Hematopoietic multipotent progenitor cell treated with erythropoietin and hydrocortisone succinate and interleukin-3 and kit ligand, for 15 days (in vitro differentiated cells): Measurements from ENCODE around the gene RNF157.
"Not testable (repeated sequence)": the region's sequence is repeated elsewhere in the genome, so short reads cannot be mapped to it uniquely, and the experiment has no call there.

Source experiments
- DNase-seq: peaks from one replicate; pipeline ENCODE4 v3.0.0-alpha.2; 2015; ENCODE audit warnings: low spot score

The RNF157 gene

GRCh38 chr17:76189247-76189646, 51.0 kb downstream of the RNF157 start:
- DNase-seq: no peak

DNA sequence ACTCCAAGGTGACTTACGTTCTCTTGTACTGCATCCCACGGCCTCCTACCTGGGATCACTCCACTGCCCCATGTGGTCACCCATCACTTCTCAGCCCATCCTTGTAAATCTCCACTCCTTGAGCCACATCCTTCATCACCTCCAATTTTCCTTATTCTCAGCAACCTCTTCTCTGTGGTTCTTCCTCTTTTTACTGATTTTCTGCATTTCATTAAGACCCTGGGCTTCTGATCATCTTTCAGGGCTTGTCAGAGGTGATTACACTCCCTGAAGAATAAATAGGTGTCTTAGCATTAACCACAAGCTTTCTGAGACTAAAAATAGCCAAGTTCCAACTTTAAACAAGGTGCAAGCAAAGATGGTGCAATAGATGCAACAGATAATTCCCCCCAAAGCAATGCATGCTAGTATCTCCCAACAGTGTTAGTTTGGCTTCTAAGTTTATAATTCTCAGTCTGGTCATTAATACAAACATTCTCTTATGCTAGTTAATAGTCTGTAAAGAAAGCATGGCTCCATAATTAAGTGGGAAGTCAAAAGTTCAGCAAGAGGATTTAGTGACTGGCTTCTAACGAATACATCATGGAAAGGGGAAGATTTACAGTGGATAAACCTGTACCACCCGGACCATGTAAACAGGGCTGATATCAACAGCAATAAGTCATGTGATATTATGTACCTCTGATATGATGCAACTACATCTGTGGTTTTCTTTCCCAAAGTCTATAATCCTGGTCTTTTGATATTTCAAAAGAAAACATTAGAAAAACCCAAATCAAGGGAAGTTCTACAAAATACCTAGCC, 51.9 kb downstream of the RNF157 start:
- no peak for DNase-seq

- not testable (repeated sequence) for DNase-seq
Measured at GRCh38 chr17:76186774-76187173, 53.5 kb downstream of the RNF157 start.

DNA sequence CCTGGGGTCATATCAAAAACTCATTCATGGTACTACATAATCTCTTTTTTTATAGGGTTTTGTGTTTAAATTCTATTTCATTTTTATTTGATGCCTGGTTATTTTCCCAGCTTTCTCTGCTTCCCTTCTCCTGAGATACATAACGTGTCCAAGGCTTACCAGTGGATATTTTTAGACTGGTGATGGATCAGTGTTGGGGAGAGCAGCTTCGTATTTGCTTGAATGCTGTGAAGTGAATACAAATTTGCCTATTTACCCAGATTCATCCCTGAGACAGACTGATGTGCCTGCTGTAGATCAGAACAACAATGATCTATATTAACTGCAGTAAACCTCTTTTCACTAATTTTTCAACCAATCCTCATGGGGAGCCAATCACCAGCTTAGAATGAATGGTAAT, 56.0 kb downstream of the RNF157 start:
- no peak for DNase-seq

GRCh38 chr17:76182016-76182764, 58.1 kb downstream of the RNF157 start:
- peak; percentile 85 for DNase-seq

DNA sequence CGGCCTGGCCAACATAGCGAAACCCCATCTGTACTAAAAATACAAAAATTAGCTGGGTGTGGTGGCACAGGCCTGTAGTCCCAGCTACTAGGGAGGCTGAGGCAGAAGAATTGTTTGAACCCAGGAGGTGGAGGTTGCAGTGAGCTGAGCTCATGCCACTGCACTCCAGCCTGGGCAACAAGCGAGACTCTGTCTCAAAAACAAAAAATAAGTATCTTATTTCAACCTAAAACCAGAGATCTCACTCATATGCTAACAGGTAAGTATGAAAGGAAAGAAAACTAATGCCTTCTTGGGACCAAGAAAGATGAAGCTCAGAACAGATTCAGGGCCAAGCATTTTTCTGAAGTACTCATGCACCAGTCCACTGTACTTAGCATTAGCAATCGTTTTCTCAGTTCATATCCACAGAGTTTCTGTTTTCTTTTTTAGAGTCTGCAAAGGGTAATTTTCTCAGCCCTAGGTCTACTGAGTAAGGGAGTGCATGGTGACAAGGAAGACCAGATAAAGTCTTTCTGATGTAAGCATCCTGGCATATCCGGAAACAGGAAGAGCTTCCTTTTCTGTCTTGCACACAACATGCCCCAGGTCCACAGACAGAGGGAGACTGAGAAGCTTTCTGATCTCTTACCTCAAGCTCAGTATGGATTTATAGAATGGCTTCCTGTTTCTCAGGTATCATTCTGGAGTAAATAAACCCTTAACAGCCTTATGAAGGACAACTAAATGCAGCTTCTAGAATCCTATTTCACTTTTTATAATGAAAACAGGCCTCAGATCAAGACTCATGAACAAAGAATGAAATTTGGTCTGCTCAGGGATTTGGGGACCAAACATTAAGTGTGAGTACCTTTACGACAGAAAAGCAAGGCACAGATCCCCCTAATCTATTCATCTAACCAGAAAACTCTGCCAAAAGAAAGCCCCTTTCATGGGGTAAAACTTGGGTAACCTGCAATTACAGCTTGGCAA, 60.5 kb downstream of the RNF157 start:
- DNase-seq: no peak

GRCh38 chr17:76178124-76178523, 62.2 kb downstream of the RNF157 start:
- no peak for DNase-seq

- no peak for DNase-seq
Measured at GRCh38 chr17:76176701-76177574, 63.4 kb downstream of the RNF157 start.

DNA sequence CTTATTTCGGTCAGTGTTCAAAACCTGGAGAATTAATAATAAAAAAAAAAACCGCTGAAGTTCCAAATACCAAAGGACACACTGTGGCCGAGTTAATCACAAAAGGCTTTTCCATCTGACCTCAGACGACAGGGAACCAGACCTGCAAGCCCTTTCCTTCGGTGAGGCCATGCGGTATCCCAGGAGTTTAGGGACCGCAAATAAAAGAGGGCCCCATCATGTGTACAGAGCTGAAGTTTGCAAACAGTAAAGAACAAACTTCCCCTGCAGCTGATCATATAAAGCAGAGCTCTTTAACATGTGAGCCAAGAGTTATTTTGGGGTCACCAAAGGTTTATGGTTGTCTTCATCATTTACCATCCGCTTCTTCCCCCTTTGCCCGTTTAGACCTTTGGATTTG, 66.3 kb downstream of the RNF157 start:
- DNase-seq: no peak

DNA sequence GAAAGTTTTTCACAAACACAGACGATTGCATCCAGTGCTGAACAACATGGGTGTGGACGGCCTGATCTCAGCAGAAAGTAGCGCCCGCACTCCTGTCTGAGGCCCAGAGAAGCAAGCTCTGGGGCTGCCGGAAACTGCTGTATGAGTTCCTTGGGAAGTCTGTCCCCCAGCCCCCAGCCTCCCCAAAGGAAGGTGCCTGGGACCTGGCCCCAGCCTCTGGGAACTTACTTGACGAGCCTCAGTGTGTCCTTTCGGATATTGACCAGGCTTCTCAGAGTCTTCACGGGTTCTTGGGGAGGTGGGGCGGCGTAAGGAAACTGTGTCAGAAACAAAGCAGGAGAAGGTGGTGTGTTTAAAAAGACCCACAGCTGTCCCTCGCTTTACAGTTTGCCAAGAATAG, 66.8 kb downstream of the RNF157 start:
- DNase-seq: no peak

GRCh38 chr17:76171706-76172105, 68.6 kb downstream of the RNF157 start:
- no peak for DNase-seq

GRCh38 chr17:76170114-76170513, 70.2 kb downstream of the RNF157 start:
- DNase-seq: no peak

DNA sequence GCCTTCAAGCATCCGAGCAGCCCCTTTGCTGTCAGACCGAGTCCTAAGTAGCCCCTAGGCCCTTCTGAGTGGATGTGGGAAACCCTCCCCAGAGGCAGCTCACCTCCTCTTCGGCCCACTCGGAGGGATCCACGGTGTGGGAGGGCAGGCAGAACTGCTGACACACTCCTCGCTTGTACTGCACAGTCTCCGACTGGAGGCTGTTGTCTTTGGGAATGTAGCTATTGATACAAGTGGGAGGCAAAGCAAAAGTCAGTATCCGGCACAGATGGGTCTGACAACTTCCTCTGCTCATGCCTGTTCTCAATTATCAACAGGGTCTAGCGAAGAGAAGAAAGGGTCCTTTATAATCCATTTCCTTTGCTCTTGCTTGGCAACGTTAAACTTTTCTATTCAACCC, 73.4 kb downstream of the RNF157 start:
- DNase-seq: no peak

GRCh38 chr17:76166168-76166567, 74.1 kb downstream of the RNF157 start:
- DNase-seq: no peak

DNA sequence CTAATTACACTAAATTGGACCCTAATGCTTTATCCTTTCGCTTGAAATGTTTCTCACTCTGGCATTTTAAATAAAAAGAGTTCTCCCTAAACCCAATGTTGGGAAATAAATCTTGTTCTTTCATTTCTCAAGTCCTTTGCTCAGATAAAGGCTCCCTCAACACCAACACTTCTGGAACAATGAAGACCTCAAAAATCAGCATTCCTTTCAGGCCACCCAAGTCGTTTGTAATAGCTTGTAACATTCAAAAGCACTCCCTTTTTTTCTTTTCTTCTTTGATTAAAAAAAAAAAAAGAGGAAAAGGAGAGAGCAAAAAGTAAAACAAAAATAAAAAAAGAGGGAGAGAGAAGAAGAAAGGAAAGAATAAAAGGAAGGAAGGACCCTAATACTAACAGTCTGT, 76.0 kb downstream of the RNF157 start:
- DNase-seq: no peak

- no peak for DNase-seq
Measured at GRCh38 chr17:76163919-76164318, 76.4 kb downstream of the RNF157 start.

DNA sequence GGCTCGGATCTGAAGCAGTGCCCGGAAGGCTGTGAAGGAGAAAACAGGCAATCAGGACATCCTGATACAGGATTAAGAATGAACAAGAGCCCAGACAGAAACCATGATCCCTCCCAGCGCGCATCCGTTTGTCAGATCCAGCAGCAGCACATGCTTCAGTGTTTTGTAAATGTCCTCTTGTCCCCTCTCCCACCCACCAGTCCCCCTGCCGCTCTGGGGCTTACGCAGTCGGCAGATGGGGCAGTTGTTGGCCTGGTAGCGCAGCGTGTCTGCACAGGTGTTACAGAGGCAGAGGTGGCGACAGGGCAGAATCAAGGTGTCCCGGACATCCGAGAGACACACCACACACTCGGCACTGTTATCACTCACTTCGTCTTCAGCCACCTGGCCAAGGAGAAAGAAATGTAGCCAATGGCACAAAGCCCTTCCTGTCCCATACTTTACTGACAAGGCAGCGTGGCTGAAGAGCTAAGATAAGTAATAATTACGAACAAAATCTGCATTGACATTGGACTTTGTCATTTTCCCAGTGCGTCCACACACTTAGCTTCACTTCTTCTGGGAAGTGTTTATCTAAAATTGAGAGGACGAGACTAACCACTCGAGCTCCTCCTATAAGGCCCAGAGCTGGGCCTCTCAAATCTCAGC, 78.5 kb downstream of the RNF157 start:
- DNase-seq: no peak

- DNase-seq: no peak
Measured at GRCh38 chr17:76160896-76161528, 79.3 kb downstream of the RNF157 start.

DNA sequence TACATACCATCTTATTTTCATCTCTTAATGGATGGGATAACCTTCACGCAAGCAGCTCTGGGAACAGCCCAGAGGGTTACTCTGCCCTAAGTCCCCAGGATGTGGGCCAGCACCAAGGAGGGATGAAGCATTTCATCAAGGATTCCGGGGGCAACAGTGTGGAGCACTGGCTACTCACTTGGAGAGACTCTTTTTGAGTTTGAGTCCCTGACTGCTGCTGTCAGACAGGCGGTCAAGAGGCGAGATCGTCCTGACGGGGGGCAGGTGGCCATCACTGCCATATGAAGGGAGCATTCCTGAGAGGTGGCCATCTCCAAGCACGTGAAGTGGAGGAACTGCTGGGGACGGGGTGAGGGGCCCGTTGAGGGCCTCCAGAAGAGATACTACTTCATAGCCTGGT, 81.1 kb downstream of the RNF157 start:
- DNase-seq: no peak

DNA sequence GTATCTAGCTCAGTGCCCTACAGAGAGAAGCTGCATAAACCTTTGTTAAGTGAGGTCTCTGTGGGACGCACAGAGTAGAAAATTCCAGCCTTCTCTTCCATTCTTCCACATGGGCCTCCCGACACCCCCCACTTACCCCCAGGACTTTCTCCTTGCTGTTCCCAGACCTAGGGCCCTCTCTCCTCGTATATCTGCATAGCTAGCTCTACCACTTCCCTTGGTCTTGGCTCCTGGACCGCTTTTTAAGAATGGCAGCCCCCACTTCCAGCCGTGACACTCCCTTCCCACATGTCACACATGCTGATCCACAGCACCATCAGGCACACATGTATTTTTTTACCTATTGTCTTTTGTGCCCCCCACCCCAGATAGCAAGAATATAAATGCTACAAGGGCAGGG, 82.5 kb downstream of the RNF157 start:
- DNase-seq: no peak

GRCh38 chr17:76156662-76156991, 83.7 kb downstream of the RNF157 start:
- no peak for DNase-seq
